ENCODE data around the gene RRP15.
A peak's percentile ranks its signal among the peaks of the same experiment; 100 is the strongest.

The RRP15 gene

GRCh38 chr1:218284917-218285635 lies at the start of gene RRP15:
TSS of gene RRP15 (plus strand) at chr1:218285293. CDS start at chr1:218285317, 24 bp downstream.
- DNase-seq (ENCODE audit: low spot score): peak; percentile 85

GRCh38 chr1:218242171-218242570 lies 42.9 kb upstream of the RRP15 start:
- no peak for DNase-seq (ENCODE audit: low spot score)

- no peak for DNase-seq (ENCODE audit: low spot score)
These were observed 37.8 kb upstream of the RRP15 start for GRCh38 chr1:218247339-218247738.

GRCh38 chr1:218249338-218250140 lies 35.6 kb upstream of the RRP15 start:
- DNase-seq (ENCODE audit: low spot score): no peak

GRCh38 chr1:218250492-218250891 lies 34.6 kb upstream of the RRP15 start:
- DNase-seq (ENCODE audit: low spot score): no peak

- no peak for DNase-seq (ENCODE audit: low spot score)
These were observed 30.7 kb upstream of the RRP15 start for GRCh38 chr1:218254296-218254946.

GRCh38 chr1:218255090-218255489 lies 30.0 kb upstream of the RRP15 start:
- no peak for DNase-seq (ENCODE audit: low spot score)

- DNase-seq (ENCODE audit: low spot score): no peak
These were observed 27.7 kb upstream of the RRP15 start for GRCh38 chr1:218257371-218257770.

- no peak for DNase-seq (ENCODE audit: low spot score)
These were observed 27.1 kb upstream of the RRP15 start for GRCh38 chr1:218257971-218258370.

- DNase-seq (ENCODE audit: low spot score): no peak
These were observed 25.8 kb upstream of the RRP15 start for GRCh38 chr1:218259339-218259738.

GRCh38 chr1:218259800-218260199 lies 25.3 kb upstream of the RRP15 start:
- peak; percentile 10 for DNase-seq (ENCODE audit: low spot score)

GRCh38 chr1:218262259-218262658 lies 22.8 kb upstream of the RRP15 start:
- no peak for DNase-seq (ENCODE audit: low spot score)

- DNase-seq (ENCODE audit: low spot score): no peak
These were observed 18.7 kb upstream of the RRP15 start for GRCh38 chr1:218266356-218266755.

GRCh38 chr1:218272366-218272765 lies 12.7 kb upstream of the RRP15 start:
- no peak for DNase-seq (ENCODE audit: low spot score)

GRCh38 chr1:218273762-218274479 lies 11.2 kb upstream of the RRP15 start:
- no peak for DNase-seq (ENCODE audit: low spot score)

- DNase-seq (ENCODE audit: low spot score): no peak
These were observed 10.6 kb upstream of the RRP15 start for GRCh38 chr1:218274511-218274910.

GRCh38 chr1:218275823-218276222 lies 9.3 kb upstream of the RRP15 start:
- no peak for DNase-seq (ENCODE audit: low spot score)

- no peak for DNase-seq (ENCODE audit: low spot score)
These were observed 3.8 kb upstream of the RRP15 start for GRCh38 chr1:218281285-218281684.

GRCh38 chr1:218284377-218284916 lies 646 bp upstream of the RRP15 start:
- no peak for DNase-seq (ENCODE audit: low spot score)

- DNase-seq (ENCODE audit: low spot score): no peak
These were observed 7.4 kb downstream of the RRP15 start for GRCh38 chr1:218292515-218292914.

- no peak for DNase-seq (ENCODE audit: low spot score)
These were observed 9.5 kb downstream of the RRP15 start for GRCh38 chr1:218294546-218294945.

- DNase-seq (ENCODE audit: low spot score): no peak
These were observed 11.1 kb downstream of the RRP15 start for GRCh38 chr1:218296162-218296561.
